Right lobe of liver (tissue), 4 donors: ENCODE measurements around the gene SPATA21.

ENCODE experiments used
- CTCF ChIP-seq, 4 donors: fragments of 200-600 bp in 3 of 4; fragments of 450-650 bp in 1 of 4; IDR thresholded peaks; one replicate each; pipeline versions ENCODE4 v1.5.1 to v1.8.0; 2016 to 2022; ENCODE audit warnings: antibody characterized with exemption in 4 of 4, mild to moderate bottlenecking in 2 of 4
- POLR2A ChIP-seq: fragments of 450-650 bp; IDR thresholded peaks from one replicate; pipeline ENCODE4 v1.6.1; 2017; ENCODE audit warnings: antibody characterized with exemption, mild to moderate bottlenecking
- donor health status: DM: no; HTN: no; CAD: no.
- donor health status: DM: no; HTN: no; CAD: no.
- donor health status: DM: no; HTN: yes; CAD: no.

- TF ChIP-seq CTCF (IDR thresholded peaks at IDR 0.05) (no peak), POLR2A (no peak)
Observed at GRCh38 chr1:16422041-16422440, 15.2 kb downstream of the SPATA21 start.
